ENCODE measurements around the gene ACAA2. TPM values are rescaled to one million over a fixed set of nuclear protein-coding genes. Genes with fewer than 3 reads are reported as not detected.
A peak's percentile ranks its signal among the peaks of the same experiment; 100 is the strongest.

ACAA2 gene
- total RNA-seq, 1 experiment from 2014 or later = 51.1 TPM

- intact Hi-C loops (cut with micrococcal nuclease; ENCODE audit: unreplicated experiment) = loop anchor here (1.0 to 10.0 kb wide), 6 partner anchors 44 to 1184 kb away; no protein-coding TSS in a partner anchor
- no peak overlapping the region for H3K4me3 ChIP-seq (ENCODE audit: low read depth, low read length, poor library complexity, severe bottlenecking)
- peak; percentile 79 for DNase-seq (ENCODE audit: low spot score)
- no peaks in the 10 kb centered on the region for H3K36me3 ChIP-seq (ENCODE audit: insufficient read depth, low read length, poor library complexity, severe bottlenecking)
- CTCF ChIA-PET = interaction anchor here (0.6 to 2.3 kb wide), 13 partner anchors 9 to 608 kb away, joined by 3 to 51 read pairs (median 5); partner anchors contain the start of genes ACAA2 and C18orf32
- no TSS peak for BruUV-seq (replicated peaks)
- no peak for TF ChIP-seq EZH2 (IDR thresholded peaks at IDR 0.05; ENCODE audit: borderline replicate concordance, low read depth, low read length, poor library complexity, severe bottlenecking)
- TF ChIP-seq CTCF (conservative IDR thresholded peaks at IDR 0.05; ENCODE audit: low read depth, low read length) = peak; percentile 95
- H3K9me3 ChIP-seq (ENCODE audit: low read depth, low read length, poor library complexity, severe bottlenecking) = no peaks in the 10 kb centered on the region
- no peaks in the 10 kb centered on the region for H3K4me1 ChIP-seq (ENCODE audit: insufficient read depth, low read length, poor library complexity, severe bottlenecking)
- no peaks in the 10 kb centered on the region for H3K27me3 ChIP-seq (replicated peaks; ENCODE audit: insufficient read depth, low read depth, low read length, poor library complexity)
- POLR2A ChIA-PET (ENCODE audit: low non-redundant PET) = no interaction called here
- H3K27ac ChIP-seq (ENCODE audit: low read depth, low read length, poor library complexity, severe bottlenecking) = no peak overlapping the region
Observed at GRCh38 chr18:49858309-49859020, 45.1 kb upstream of the ACAA2 start.

GRCh38 chr18:49857708-49858107, 44.4 kb upstream of the ACAA2 start:
- no peaks in the 10 kb centered on the region for H3K27me3 ChIP-seq (replicated peaks; ENCODE audit: insufficient read depth, low read depth, low read length, poor library complexity)
- no peak overlapping the region for H3K27ac ChIP-seq (ENCODE audit: low read depth, low read length, poor library complexity, severe bottlenecking)
- H3K9me3 ChIP-seq (ENCODE audit: low read depth, low read length, poor library complexity, severe bottlenecking) = no peaks in the 10 kb centered on the region
- no peak for DNase-seq (ENCODE audit: low spot score)
- BruUV-seq (replicated peaks) = no TSS peak
- TF ChIP-seq EZH2 (IDR thresholded peaks at IDR 0.05; ENCODE audit: borderline replicate concordance, low read depth, low read length, poor library complexity, severe bottlenecking) (no peak), CTCF (conservative IDR thresholded peaks at IDR 0.05; ENCODE audit: low read depth, low read length) (no peak)
- ChIA-PET POLR2A (ENCODE audit: low non-redundant PET) (no interaction called here), CTCF (interaction anchor here (0.7 to 1.4 kb wide), 3 partner anchors 46 to 297 kb away, joined by 5 to 14 read pairs (median 6); no protein-coding TSS in a partner anchor)
- no peak overlapping the region for H3K4me3 ChIP-seq (ENCODE audit: low read depth, low read length, poor library complexity, severe bottlenecking)
- no peaks in the 10 kb centered on the region for H3K36me3 ChIP-seq (ENCODE audit: insufficient read depth, low read length, poor library complexity, severe bottlenecking)
- H3K4me1 ChIP-seq (ENCODE audit: insufficient read depth, low read length, poor library complexity, severe bottlenecking) = no peaks in the 10 kb centered on the region
- intact Hi-C loops (cut with micrococcal nuclease; ENCODE audit: unreplicated experiment) = loop anchor here (1.0 to 10.0 kb wide), 6 partner anchors 43 to 1183 kb away; no protein-coding TSS in a partner anchor

- BruUV-seq (replicated peaks) = no TSS peak
- H3K36me3 ChIP-seq (ENCODE audit: insufficient read depth, low read length, poor library complexity, severe bottlenecking) = no peaks in the 10 kb centered on the region
- CTCF ChIA-PET = no interaction called here
- POLR2A ChIA-PET (ENCODE audit: low non-redundant PET) = no interaction called here
- no peaks in the 10 kb centered on the region for H3K4me1 ChIP-seq (ENCODE audit: insufficient read depth, low read length, poor library complexity, severe bottlenecking)
- H3K4me3 ChIP-seq (ENCODE audit: low read depth, low read length, poor library complexity, severe bottlenecking) = no peak overlapping the region
- intact Hi-C loops (cut with micrococcal nuclease; ENCODE audit: unreplicated experiment) = loop anchor here (10.0 kb wide), 2 partner anchors 202 to 1182 kb away; no protein-coding TSS in a partner anchor
- TF ChIP-seq EZH2 (IDR thresholded peaks at IDR 0.05; ENCODE audit: borderline replicate concordance, low read depth, low read length, poor library complexity, severe bottlenecking) (no peak), CTCF (conservative IDR thresholded peaks at IDR 0.05; ENCODE audit: low read depth, low read length) (no peak)
- no peaks in the 10 kb centered on the region for H3K9me3 ChIP-seq (ENCODE audit: low read depth, low read length, poor library complexity, severe bottlenecking)
- DNase-seq (ENCODE audit: low spot score) = no peak
- no peaks in the 10 kb centered on the region for H3K27me3 ChIP-seq (replicated peaks; ENCODE audit: insufficient read depth, low read depth, low read length, poor library complexity)
- no peak overlapping the region for H3K27ac ChIP-seq (ENCODE audit: low read depth, low read length, poor library complexity, severe bottlenecking)
Observed at GRCh38 chr18:49856496-49856895, 43.2 kb upstream of the ACAA2 start.

Measured in A673 (cell line).